Effector CD8-positive, alpha-beta T cell (primary cell): Measurements from ENCODE around the gene NCOA3.

Experiments
- DNase-seq: peaks from one replicate; lab custom pipeline; 2025; lab: John Stamatoyannopoulos, UW

Gene NCOA3

DNA sequence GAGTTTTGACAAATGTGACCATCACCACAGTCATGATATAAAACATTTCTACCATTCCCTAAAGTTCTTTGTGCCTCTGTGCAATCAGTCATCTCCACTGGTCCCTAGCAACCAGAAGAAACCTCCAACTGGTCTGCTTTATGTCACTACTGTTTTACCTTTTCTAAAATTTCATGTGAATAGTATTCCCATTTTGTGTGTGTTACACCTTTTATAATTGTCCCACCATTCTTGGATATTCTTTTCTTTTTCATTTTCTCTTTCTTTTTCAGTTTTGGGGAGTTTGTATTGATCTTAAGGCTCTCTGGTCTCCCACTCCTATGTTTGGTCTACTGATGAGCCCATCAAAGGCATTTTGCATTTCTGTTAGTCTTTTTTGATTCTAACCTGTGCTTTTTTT lies 95.4 kb downstream of the NCOA3 start:
- no peak for DNase-seq

DNA sequence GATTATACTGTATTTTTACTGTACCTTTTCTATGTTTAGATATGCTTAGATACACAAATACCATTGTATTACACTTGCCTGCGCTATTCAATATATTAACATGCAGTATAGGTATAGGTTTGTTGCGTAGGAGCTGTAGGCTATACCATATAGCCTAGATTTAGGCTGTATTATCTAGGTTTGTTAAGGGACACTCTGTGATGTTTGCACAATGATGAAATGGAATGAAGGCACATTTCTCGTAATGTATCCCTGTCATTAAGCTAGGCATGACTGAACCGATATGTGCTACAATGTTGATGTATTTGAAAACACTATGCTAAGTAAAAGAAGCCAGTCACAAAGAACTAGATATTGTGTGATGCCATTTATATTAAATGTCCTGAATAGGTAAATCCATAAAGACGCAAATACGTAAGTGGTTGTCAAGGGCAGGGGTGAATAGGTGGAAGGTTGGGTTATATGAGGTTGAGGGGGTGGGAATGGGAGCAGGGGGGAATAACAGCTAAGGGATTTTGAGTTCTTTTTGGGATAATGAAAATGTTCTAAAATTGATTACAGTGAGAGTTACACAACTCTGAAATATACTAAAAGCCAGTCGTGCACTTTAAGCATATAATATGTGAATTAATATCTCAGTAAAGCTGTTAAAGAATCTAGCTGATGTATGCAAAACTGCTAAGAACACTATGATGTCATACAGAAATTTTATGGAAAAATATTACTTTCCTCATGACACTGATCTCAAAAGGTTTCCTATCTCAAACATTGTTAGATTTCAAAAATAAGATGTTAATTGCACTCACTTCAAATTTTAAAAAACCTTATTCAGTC lies 97.4 kb downstream of the NCOA3 start:
- DNase-seq = no peak

DNA sequence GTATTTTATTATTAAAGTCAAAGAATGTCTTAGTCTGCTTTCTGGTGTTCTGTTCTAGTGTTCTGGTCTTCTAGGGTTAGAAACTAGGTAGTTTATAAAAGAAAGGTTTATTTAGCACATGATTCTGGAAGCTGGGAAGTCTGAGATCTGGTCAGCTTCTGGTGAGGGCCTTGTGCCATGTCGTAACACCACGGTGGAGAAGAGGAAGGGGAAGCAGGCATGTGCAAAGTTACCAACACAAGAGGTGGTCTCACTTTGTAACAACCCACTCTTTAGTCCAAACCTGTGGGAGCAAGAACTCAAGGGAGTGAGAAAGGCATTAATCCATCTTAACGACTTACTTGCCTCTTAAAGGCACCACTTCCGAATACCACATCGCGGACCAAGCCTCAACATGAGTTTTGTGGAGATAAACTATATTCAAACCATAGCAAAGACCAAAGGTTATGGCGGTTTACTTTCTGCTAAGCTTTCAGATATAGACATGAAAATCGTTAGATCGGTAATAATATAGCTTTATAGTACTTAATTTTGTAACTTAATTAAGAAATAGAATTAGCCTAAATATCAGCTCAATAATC lies 99.4 kb downstream of the NCOA3 start:
- DNase-seq = no peak

DNA sequence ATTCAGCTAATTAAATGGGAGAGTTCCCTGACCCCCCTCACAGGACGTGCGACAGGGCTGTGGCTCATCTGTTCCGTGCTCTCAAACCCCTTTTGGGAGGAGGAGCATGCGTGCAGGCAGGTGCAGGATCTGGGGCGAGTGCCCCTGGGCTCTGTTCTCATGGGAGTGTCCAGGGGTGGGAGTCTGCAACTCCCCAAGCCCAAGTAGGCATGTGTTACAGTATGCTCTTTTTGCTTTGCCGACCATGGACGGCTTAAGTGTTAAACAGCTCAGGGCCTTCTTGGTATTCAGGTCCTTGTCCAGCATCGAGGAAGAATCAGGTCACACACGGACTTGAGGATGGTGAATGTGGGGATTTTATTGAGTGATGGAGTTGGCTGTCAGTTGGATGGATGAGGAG lies 101.6 kb downstream of the NCOA3 start:
- DNase-seq = no peak

DNA sequence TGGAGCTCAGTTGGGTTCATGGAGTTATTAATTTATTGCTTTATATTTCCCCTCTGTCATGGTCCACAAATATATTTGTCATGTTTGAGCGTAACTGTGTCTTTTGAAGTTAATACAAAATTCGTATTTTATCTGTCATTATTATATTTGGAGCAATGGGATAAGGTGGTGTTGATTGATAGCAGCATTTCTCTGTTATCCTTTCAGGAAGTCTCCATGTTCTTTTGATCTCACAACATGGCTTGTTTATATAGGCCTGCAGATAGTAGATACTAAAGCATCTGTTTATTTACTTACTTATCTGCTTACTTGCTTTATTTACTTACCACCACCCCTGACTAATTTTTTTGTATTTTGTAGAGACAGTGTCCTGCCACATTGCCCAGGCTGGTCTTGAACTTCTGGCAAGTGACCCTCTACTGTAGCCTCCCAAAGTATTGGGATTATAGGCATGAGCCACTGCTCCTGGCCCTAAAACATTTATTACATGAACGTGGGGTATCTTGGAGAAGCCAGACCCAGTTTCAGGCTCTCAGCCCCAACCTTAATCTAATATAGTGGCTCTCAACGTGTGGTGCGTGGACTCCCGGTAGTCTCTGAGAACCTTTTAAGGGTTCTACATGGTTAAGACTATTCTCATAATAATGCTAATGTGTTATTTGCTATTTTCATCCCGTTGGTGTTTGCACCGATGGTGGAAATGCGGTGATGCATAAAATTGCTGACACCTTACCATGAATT lies 104.2 kb downstream of the NCOA3 start:
- no peak for DNase-seq

DNA sequence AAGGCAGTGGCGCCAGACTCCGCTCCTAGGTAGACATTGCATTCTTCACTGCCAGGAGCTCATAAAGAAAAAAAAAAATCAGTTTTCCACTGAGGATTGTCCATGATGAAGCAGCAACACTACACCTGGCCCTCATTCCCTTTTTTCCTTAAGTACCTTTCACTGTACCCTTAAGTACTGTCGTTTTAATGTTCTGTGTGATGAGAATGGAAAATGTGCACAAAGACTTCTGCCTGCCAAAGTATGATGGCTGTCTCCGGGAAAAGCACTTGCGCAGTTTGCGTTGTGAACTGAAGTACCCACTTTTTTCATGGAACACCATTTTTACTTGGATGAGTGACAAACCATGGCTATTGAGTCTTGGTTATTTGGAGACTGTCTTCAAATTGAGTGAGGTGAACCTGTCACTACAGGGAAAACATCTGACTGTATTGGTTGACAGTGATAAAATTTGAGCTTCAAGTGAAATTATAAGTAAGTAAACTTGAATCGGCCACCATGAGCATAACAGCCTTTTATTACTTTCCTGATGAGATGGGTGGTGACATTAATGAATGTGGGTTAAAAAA lies 104.8 kb downstream of the NCOA3 start:
- DNase-seq = no peak

DNA sequence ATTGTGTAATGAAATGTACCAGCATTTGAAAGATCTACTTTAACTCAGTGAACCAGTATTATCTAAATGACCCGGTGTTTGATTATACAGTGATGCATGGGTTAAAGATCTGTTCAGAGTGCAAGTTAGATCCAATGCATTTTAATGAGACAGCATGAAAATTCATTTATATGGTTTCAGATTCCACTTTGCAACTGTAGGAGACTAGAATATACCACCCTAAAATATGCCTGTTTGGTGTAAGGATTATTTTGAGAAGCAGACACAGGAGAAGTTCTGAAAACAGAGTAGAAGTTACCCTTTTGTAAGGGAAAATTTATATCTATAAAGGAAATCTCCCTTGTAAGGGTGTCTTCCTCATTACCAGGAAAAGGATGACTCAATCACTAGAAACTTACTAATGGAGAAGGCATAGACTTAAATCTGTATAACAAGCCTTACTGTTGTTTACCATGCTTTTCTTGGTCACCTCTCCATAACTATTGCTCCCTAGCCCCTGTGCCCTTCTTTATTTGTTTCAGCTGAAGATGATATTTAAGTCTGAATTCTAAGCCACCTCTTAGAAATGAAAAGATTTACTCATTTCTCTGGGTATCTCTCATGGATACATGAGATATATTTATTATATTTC lies 105.4 kb downstream of the NCOA3 start:
- DNase-seq = no peak

DNA sequence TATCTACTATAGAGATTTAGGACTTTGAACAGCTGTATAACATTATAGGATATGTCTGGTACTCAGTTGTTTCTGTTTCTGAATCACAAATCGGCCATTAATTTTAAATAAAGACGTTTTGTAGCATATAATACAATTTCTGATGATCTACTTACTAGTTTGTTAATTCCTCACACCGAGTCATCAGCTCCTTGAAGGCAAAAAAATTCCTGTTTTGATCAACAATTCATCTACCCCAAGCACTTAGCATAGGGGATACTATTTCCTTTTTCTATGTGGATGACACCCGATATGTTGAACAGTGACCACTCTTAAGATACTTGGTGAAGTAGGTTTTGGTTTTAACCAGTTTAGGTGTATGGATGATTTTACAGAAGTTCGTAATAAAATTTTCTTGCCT lies 107.3 kb downstream of the NCOA3 start:
- no peak for DNase-seq

DNA sequence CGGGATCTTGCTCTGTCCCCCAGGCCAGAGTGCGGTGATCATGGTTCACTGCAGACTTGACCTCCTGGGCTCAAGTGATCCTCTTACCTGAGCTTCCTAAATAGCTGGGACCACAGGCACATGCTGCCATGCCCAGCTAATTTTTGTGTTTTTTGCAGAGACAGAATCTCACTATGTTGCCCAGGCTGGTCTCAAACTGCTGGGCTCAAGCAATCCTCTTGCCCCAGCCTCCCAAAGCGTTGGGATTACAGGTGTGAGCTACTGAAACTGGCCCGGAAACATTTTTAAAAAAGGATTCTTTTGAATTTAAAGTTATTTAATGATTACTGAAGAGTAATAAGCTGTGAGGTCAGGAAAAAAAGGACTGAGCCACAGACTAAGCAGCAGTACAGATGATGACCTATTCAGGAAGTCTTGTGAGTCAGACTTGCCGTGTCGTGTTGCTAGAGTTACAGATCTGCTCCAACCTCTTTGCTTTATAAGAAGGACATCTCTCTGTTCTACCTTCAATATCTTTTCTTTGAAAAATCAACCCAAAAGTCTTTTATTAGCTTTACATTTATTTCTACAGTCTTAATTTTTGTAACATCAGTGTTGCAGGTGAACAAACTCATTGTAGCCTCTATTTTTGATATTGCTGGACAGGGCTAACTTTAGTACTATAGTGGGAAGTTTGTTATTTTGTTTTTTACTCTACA lies 108.7 kb downstream of the NCOA3 start:
- no peak for DNase-seq

DNA sequence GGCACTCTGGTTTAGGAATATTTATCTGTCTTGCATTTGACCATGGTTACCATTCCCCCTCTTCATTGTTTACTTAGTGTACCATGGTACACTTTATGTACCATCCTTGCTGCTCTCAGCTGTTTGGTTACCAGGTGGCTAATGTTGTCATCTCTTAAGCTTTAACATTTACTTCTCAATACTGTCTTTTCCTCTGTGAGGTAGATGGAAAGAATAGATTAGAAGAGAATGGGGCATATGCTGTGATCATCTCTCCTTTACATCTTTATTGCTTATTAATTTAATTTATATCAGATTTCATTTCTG lies 109.2 kb downstream of the NCOA3 start:
- no peak for DNase-seq

DNA sequence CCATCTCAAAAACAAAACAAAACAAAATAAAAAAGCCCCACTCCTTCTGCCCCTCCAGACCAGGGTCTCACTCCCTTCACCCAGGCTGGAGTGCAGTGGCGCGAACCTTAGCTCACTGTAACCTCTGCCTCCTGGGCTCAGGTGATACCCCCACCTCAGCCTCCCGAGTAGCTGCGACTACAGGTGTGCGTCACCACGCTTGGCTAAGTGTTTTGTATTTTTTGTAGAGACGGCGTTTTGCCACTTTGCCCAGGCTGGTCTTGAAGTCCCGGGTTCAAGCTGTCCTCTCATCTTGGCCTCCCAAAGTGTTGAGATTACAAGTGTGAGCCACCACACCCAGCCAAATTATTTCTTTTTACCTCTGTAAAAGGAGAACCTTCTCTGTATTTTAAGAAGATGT lies 110.1 kb downstream of the NCOA3 start:
- no peak for DNase-seq

DNA sequence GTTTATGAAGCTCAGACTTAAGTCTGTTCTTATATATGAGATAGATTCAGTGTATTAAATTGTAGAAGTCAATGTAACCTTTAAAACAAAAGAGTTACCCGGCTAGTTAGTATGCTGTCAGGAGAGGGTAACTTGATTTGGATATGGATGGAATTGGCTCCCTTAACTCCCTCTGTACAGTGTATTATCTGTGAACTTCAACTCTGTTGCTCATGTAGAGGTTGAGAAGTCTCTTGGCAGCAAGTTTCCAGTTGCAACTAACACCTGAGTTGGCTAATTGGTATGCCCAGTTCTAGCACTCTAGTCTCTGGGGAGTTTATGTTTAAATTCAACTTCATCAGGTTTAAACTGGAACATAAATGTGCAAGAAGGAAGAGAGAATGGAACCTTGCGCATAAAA lies 111.0 kb downstream of the NCOA3 start:
- no peak for DNase-seq

DNA sequence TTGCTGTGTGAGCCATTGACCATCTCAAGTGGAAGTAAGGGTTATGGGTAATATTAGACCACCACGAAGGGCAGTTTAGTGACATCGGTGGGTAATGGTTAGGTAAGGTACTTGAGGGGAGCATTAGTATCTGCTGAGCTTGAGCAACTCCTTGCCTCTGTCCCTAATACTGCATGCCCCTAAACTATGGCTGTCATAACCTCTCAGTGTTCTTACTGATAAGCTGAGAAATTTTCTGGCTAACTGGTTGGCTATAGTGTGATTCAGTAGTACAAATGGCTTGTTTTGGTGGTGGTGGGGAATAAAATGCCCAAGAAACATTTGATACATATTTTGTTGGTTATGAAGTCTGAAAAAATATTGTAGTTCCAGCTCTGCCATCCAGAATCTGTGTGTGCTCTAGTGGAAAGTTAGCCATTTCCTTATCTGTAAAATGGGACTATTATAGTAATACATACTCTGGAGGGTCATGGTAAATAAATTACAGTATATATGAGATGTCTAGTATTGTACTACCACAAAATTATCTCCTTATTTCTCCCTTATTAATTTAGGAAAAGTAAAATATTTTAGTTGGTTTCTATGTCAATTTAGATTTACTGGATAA lies 113.1 kb downstream of the NCOA3 start:
- DNase-seq = no peak

DNA sequence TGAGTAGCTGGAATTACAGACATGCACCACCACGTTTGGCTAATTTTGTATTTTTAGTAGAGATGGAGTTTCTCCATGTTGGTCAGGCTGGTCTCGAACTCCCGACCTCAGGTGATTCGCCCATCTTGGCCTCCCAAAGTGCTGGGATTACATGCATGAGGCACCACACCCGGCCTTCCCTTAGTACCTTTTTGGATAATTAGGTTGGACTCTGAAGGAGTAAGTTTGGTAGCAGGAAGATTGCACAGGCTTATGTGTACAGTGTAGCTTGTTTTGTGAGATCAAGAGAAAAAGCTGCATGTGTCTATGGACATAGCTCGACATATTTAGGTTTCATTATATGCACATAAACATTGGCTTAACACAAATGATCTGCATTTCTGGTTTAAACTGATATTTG lies 116.8 kb downstream of the NCOA3 start:
- DNase-seq = no peak

DNA sequence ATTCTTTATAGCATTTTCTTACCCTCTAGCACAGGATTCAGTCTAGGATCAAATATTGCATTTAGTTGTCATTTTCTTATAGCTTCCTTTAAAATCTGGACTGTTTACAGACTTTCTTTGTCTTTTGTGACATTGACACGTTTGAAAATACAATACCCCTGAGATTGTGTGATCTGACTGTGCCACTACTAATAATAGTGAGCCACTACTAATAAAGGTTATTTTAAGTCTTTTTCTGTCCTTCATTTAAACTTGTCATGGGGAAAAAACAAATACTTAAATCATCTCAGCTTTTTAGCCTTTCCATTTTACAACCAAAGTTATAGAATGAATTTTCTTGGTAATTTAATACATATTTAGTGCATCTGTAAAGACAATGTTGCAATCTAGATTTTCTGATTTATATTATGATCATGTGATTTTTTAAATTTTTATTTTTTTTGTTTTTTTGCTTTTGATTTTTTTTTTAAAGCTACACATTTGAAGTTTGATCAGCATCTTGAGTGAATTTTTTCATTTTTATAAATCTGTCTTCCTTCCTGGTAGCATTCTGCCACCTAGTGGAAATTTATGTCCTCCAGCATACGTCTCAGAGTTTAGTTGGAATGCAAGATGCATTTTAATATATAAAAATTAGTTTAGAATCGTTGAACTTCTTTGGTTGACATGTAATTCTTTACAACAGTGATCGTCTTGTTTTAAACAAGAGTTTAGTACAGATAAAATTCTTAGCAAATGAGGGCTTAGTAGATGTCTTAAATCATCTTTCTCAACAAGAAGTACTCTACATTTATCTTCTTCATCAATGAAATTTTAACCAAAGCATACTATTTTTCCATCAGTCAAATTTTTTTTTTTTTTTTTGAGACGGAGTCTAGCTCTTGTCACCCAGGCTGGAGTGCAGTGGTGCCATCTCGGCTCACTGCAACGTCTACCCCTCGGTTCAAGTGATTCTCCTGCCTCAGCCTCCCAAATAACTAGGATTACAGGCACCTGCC lies 119.4 kb downstream of the NCOA3 start:
- no peak for DNase-seq

DNA sequence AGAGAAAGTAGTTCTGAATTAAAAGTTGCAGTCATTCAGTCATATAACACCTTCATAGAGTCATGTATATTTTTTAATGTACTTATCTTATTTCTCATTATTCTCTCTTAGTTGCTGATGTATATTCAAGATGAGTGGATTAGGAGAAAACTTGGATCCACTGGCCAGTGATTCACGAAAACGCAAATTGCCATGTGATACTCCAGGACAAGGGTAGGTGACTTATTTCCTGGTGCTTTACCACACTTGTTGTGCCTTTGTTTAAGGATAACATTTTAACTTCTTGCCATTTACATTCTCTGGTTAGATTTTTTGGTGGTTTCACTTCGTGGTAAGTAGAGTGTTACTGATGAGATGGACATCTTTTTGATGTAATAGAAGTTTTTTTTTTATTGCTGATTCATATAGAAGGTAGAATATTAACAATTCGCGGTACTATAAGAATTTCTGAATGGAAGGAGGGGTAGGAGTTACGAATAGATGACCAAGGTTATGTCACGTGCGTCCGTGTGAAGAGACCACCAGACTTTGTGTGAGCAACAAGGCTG lies 120.5 kb downstream of the NCOA3 start:
- DNase-seq = no peak

DNA sequence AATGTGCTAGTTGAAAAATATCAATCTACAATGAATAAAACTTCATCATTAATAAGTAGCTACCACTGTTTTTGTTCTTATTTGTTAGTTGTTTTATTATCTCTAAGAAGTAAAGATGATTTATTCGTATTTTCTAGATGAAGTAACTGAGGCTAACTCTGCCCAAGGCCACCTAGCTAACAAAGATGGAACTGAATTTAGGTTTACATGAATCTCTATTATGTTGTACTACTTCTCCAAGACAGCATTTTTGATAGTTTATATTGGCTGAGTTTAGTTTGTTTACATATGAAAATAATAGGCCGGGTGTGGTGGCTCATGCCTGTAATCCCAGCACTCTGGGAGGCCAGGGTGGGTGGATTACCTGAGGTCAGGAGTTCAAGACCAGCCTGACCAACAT lies 121.5 kb downstream of the NCOA3 start:
- no peak for DNase-seq

DNA sequence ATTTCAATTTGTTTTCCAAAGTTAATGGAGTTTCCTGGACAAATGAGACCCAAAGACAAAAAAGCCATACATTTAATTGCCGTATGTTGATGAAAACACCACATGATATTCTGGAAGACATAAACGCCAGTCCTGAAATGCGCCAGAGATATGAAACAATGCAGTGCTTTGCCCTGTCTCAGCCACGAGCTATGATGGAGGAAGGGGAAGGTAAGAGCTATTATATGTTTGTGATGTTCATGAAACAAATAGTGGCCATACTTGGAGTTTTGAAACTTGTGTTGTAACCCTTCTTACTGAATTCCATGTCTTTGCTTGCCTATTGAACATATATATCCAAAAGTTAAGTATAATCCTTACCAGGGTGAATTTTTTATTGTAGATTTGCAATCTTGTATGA lies 125.9 kb downstream of the NCOA3 start:
- no peak for DNase-seq

DNA sequence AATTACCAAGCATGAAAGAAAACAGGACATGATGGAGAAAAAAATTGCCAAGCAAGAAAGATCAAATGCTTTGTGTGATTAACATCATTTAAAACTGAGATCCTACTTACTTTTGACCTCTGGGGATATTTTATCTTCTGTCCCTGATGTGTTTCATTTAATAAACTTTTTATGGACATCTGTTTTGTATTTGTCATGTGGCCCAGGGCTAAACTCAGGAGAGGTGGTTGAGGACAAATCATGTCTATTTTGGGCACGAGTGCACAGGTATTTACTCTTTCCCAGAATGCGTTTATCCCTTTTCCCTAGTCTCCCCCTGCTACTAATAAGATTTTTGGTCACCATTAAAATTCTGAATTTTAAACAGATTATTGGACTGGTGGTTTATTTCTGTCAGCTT lies 128.2 kb downstream of the NCOA3 start:
- DNase-seq = no peak

DNA sequence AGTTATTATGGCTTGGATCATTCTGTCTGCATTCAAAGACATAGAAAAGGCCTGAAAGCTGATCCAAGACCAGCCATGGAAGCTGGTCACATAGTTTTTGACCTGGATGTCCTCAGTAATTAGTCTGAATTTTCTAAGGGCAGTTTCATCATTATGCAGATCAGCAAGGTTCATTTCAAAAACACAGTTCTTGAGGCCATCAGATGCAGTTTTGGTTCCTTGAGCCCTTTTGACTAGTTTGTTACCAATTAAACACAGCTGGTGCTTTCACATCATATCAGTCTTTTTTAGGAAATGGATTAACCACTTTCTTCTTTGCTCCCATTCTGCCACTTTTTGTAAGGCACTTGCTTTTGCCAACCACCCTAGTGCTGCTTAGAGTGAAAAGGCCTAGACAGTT lies 129.4 kb downstream of the NCOA3 start:
- DNase-seq = no peak
